IMR-90 (cell line): Measurements from ENCODE around the gene FAM89B. TPM values are rescaled to one million over a fixed set of nuclear protein-coding genes. Genes with fewer than 3 reads are reported as not detected.

Experiments
- ATAC-seq: fragments of 200-7000 bp; cut with Tn5 transposase; 2 replicates; pipeline ENCODE4 v1.9.1; 2020; ENCODE audit warnings: low read depth, mild to moderate bottlenecking, moderate library complexity
- BruUV-seq: library from RNA; stranded (reverse); fragments of 400-500 nt; replicated peaks from 2 replicates; lab custom pipeline; 2021; lab: Mats Ljungman, UMichigan
- CTCF ChIA-PET: fragments of 300-600 bp; formaldehyde crosslinking; extraction: SDS; loops from one replicate; lab custom pipeline; 2021; ENCODE audit warnings: antibody characterized with exemption; lab: Yijun Ruan, JAX
- POLR2A ChIA-PET: fragments of 300-600 bp; sonication (Branson Sonifier 250); formaldehyde crosslinking; loops from one replicate; lab custom pipeline; 2022; ENCODE audit warnings: antibody characterized with exemption; ENCODE audit not compliant: unreplicated experiment; lab: Charles Lee
- DNase-seq: peaks from one replicate; pipeline ENCODE4 v3.0.0; 2013
- H2AFZ ChIP-seq: replicated peaks from 2 replicates; pipeline ENCODE3; 2013; ENCODE audit warnings: low read length, mild to moderate bottlenecking; ENCODE audit not compliant: poor library complexity
- H2AK5ac ChIP-seq: 2 replicates; pipeline ENCODE4 v1.6.1; 2013; ENCODE audit warnings: low read depth, low read length, inconsistent platforms
- H2AK9ac ChIP-seq: replicated peaks from 2 replicates; pipeline ENCODE3; 2013; ENCODE audit warnings: mild to moderate bottlenecking, low read depth, low read length, moderate library complexity; ENCODE audit not compliant: poor library complexity
- H2BK120ac ChIP-seq: 2 replicates; pipeline ENCODE4 v1.6.1; 2013; ENCODE audit warnings: low read depth, low read length, inconsistent platforms
- H2BK15ac ChIP-seq: 3 replicates; pipeline ENCODE4 v1.6.1; 2013; ENCODE audit warnings: low read depth, low read length, inconsistent platforms
- H2BK20ac ChIP-seq: 2 replicates; pipeline ENCODE4 v1.6.1; 2013; ENCODE audit warnings: low read depth, mild to moderate bottlenecking, inconsistent platforms, low read length, moderate library complexity
- H2BK5ac ChIP-seq: 2 replicates; pipeline ENCODE4 v1.6.1; 2013; ENCODE audit warnings: mild to moderate bottlenecking, low read depth, low read length, inconsistent platforms; ENCODE audit not compliant: poor library complexity, severe bottlenecking
- H3K14ac ChIP-seq: replicated peaks from 2 replicates; pipeline ENCODE4 v1.6.1; 2013; ENCODE audit warnings: low read depth, low read length, inconsistent platforms
- H3K18ac ChIP-seq: 2 replicates; pipeline ENCODE4 v1.6.1; 2013; ENCODE audit warnings: low read depth, low read length, control low read depth
- H3K23ac ChIP-seq: 2 replicates; pipeline ENCODE4 v1.6.1; 2013; ENCODE audit warnings: low read depth, low read length, inconsistent platforms
- H3K27ac ChIP-seq: 2 replicates; pipeline ENCODE4 v1.5.1; 2013; ENCODE audit warnings: mild to moderate bottlenecking, control low read depth, low read length; ENCODE audit not compliant: insufficient read depth
- H3K27me3 ChIP-seq: 2 replicates; pipeline ENCODE4 v1.6.1; 2013; ENCODE audit warnings: low read length; ENCODE audit not compliant: control insufficient read depth, insufficient read depth
- H3K36me3 ChIP-seq: 2 replicates; pipeline ENCODE4 v1.6.1; 2013; ENCODE audit warnings: low read length, mixed read lengths; ENCODE audit not compliant: control insufficient read depth, insufficient read depth
- H3K4ac ChIP-seq: 2 replicates; pipeline ENCODE4 v1.6.1; 2013; ENCODE audit warnings: low read depth, low read length, inconsistent platforms
- H3K4me1 ChIP-seq: 2 replicates; pipeline ENCODE4 v1.6.1; 2013; ENCODE audit warnings: low read length, mixed read lengths; ENCODE audit not compliant: control insufficient read depth, insufficient read depth
- H3K4me2 ChIP-seq: 2 replicates; pipeline ENCODE4 v1.6.1; 2013; ENCODE audit warnings: low read depth, mild to moderate bottlenecking, control low read depth, low read length, moderate library complexity
- H3K4me3 ChIP-seq: 2 replicates; pipeline ENCODE4 v1.5.1; 2013; ENCODE audit warnings: low read depth, mild to moderate bottlenecking, control low read depth, low read length, moderate library complexity; ENCODE audit not compliant: insufficient read depth
- H3K56ac ChIP-seq: 2 replicates; pipeline ENCODE4 v1.6.1; 2013; ENCODE audit warnings: low read length, inconsistent platforms; ENCODE audit not compliant: insufficient read depth; ENCODE audit errors: extremely low read depth
- H3K79me1 ChIP-seq, 2 experiments: 2 replicates each; pipeline ENCODE4 v1.6.1; 2013; ENCODE audit warnings: low read length in 2 of 2, inconsistent platforms in 1 of 2, low read depth in 1 of 2
- H3K9ac ChIP-seq: 2 replicates; pipeline ENCODE4 v1.6.1; 2013; ENCODE audit warnings: low read depth, low read length, control low read depth
- H3K9me1 ChIP-seq: 2 replicates; pipeline ENCODE4 v1.6.1; 2013; ENCODE audit warnings: low read length, inconsistent platforms; ENCODE audit not compliant: insufficient read depth
- H3K9me3 ChIP-seq: 2 replicates; pipeline ENCODE4 v1.6.1; 2013; ENCODE audit warnings: low read length; ENCODE audit not compliant: control insufficient read depth, insufficient read depth
- H4K20me1 ChIP-seq: 2 replicates; pipeline ENCODE4 v1.6.1; 2013; ENCODE audit warnings: low read length, inconsistent platforms; ENCODE audit not compliant: insufficient read depth
- H4K5ac ChIP-seq: 2 replicates; pipeline ENCODE4 v1.6.1; 2013; ENCODE audit warnings: mild to moderate bottlenecking, low read depth, low read length, control low read depth
- H4K8ac ChIP-seq, 2 experiments: 2 replicates each; pipeline ENCODE4 v1.6.1; 2013; ENCODE audit warnings: low read depth in 2 of 2, low read length in 2 of 2, control low read depth in 1 of 2, inconsistent platforms in 1 of 2
- H4K91ac ChIP-seq: 2 replicates; pipeline ENCODE4 v1.6.1; 2013; ENCODE audit warnings: low read depth, low read length, inconsistent platforms; ENCODE audit not compliant: insufficient read depth
- BHLHE40 ChIP-seq: fragments of 150-350 bp; IDR thresholded peaks from 2 replicates; pipeline ENCODE4 v1.6.1; 2016; ENCODE audit warnings: mild to moderate bottlenecking, low read depth, low read length
- CEBPB ChIP-seq: IDR thresholded peaks from 2 replicates; pipeline ENCODE4 v1.6.1; 2012; ENCODE audit warnings: low read depth, low read length, improper control_type of control experiment
- CHD1 ChIP-seq: IDR thresholded peaks from 2 replicates; pipeline ENCODE4 v1.6.1; 2012; ENCODE audit warnings: low read depth, low read length, improper control_type of control experiment
- CTCF ChIP-seq: conservative IDR thresholded peaks from 2 replicates; pipeline ENCODE4 v1.5.1; 2012; ENCODE audit warnings: mild to moderate bottlenecking, low read depth, low read length, improper control_type of control experiment
- ELK1 ChIP-seq: fragments of 150-350 bp; IDR thresholded peaks from 2 replicates; pipeline ENCODE4 v1.6.1; 2016; ENCODE audit warnings: low read depth, mild to moderate bottlenecking, low read length, moderate library complexity, borderline replicate concordance
- FOS ChIP-seq: fragments of 150-350 bp; IDR thresholded peaks from 2 replicates; pipeline ENCODE4 v1.6.1; 2016; ENCODE audit warnings: low read depth, low read length
- MAZ ChIP-seq: IDR thresholded peaks from 2 replicates; pipeline ENCODE4 v1.6.1; 2012; ENCODE audit warnings: low read depth, mild to moderate bottlenecking, low read length, improper control_type of control experiment, moderate library complexity, borderline replicate concordance
- NFE2L2 ChIP-seq: fragments of 150-350 bp; IDR thresholded peaks from 2 replicates; pipeline ENCODE4 v1.6.1; 2016; ENCODE audit warnings: low read depth, mild to moderate bottlenecking, low read length
- POLR2A ChIP-seq: IDR thresholded peaks from 2 replicates; pipeline ENCODE4 v1.6.1; 2012; ENCODE audit warnings: mild to moderate bottlenecking, low read depth, low read length
- RAD21 ChIP-seq: IDR thresholded peaks from 2 replicates; pipeline ENCODE4 v1.6.1; 2012; ENCODE audit warnings: low read length, improper control_type of control experiment
- RCOR1 ChIP-seq: IDR thresholded peaks from 2 replicates; pipeline ENCODE4 v1.6.1; 2012; ENCODE audit warnings: mild to moderate bottlenecking, low read length, improper control_type of control experiment; ENCODE audit not compliant: insufficient replicate concordance
- RFX5 ChIP-seq: IDR thresholded peaks from 2 replicates; pipeline ENCODE4 v1.8.0; 2012; ENCODE audit warnings: low read depth, mild to moderate bottlenecking, low read length, moderate library complexity
- USF2 ChIP-seq: fragments of 150-350 bp; IDR thresholded peaks from 2 replicates; pipeline ENCODE4 v1.6.1; 2017; ENCODE audit warnings: mild to moderate bottlenecking, antibody characterized with exemption, low read length, low read depth
- WGBS, 2 experiments: methylation state at CpG; one replicate each; pipeline versions ENCODE4 v1.1.5 to v1.1.7; 2013; ENCODE audit warnings: missing lambda C conversion rate in 2 of 2; ENCODE audit not compliant: insufficient read length in 1 of 2; ENCODE audit errors: extremely low coverage in 2 of 2; 5-methylcytosine and 5-hydroxymethylcytosine counted together
- dilution Hi-C: fragments of 300-500 bp; cut with HindIII; formaldehyde crosslinking; loops from one replicate; pipeline ENCODE4 v1.14.3; 2018; ENCODE audit warnings: low sequenced_read_pairs; ENCODE audit not compliant: unreplicated experiment
- in situ Hi-C: fragments of 300-500 bp; cut with MboI; formaldehyde crosslinking; loops from 3 replicates; pipeline ENCODE4 v1.14.3; 2019; ENCODE audit warnings: low sequenced_read_pairs, inconsistent platforms, mixed read lengths
- intact Hi-C: fragments of 100-400 bp; cut with micrococcal nuclease; formaldehyde crosslinking; loops from 2 replicates; pipeline ENCODE4 v1.10.0; 2022
- polyA plus RNA-seq, 3 experiments: library from polyadenylated mRNA; depleted of rRNA; stranded (reverse); fragments of >200 nt; gene quantifications; 2 replicates each; pipeline ENCODE4 v1.2.3, GENCODE V29; 2012; ENCODE audit warnings: low replicate concordance in 1 of 3
- total RNA-seq: library from RNA; depleted of rRNA; stranded (reverse); fragments of >200 nt; gene quantifications from 2 replicates; pipeline ENCODE4 v1.2.3, GENCODE V29; 2012

The FAM89B gene
- total and polyA plus RNA-seq, 2 of the 4 experiments (the other 2 are of a cell fraction): 12.0 to 65.5 TPM

GRCh38 chr11:65574109-65574810 lies 1.9 kb downstream of the FAM89B start:
- CTCF ChIA-PET: no interaction called here
- peak overlapping the region; percentile 60 for H3K9ac ChIP-seq
- TF ChIP-seq CHD1 (no peak), MAZ (peak; percentile 98), NFE2L2 (no peak), BHLHE40 (no peak; the same call in 1 of the 2 replicates), POLR2A (no peak; the same call in 1 of the 2 replicates), CEBPB (no peak), CTCF (peak; percentile 71), RCOR1 (no peak), RFX5 (no peak), FOS (peak; percentile 24; the same call in 1 of the 2 replicates), RAD21 (peak; percentile 38), USF2 (peak; percentile 4; the same call in 1 of the 2 replicates), ELK1 (no peak)

More at GRCh38 chr11:65574109-65574810, 1.9 kb downstream of the FAM89B start:
- peak overlapping the region; percentile 70 for H3K56ac ChIP-seq
- BruUV-seq: no TSS peak
- peaks cover 4% of the 10 kb centered on the region; the same call in 1 of the 2 replicates for H3K36me3 ChIP-seq
- ATAC-seq (peak; percentile 43), DNase-seq (peak; percentile 95)
- peak overlapping the region; percentile 58 to 66; a peak in 2 of 4 replicates for H4K8ac ChIP-seq
- H3K18ac ChIP-seq: 0 out of 2 replicates have a peak overlapping the region, but pooled peaks have one; percentile 11
- POLR2A ChIA-PET: interaction anchor here (0.7 kb wide), 1 partner anchor 1422 kb away, joined by 3 read pairs; no protein-coding TSS in a partner anchor
- dilution Hi-C loops (no loop called here), intact Hi-C loops (loop anchor here (5.0 kb wide), 2 partner anchors 33 to 192 kb away; partner anchors contain the start of gene SLC25A45), in situ Hi-C loops (no loop called here)
- peaks cover 34% of the 10 kb centered on the region for H3K4me1 ChIP-seq
- 1% methylated on average over 23 of the region's 67 CpGs; no CpG with 5 or more reads in 1 of the 2 experiments for WGBS, 2 experiments
- H3K27ac ChIP-seq: peak overlapping the region; percentile 75
- peak overlapping the region; percentile 83; the same call in 1 of the 2 replicates for H2BK120ac ChIP-seq
- H4K5ac ChIP-seq: peak overlapping the region; percentile 58
- peaks cover 8% of the 10 kb centered on the region for H3K9me1 ChIP-seq
- H3K9me3 ChIP-seq: no peaks in the 10 kb centered on the region
- peak overlapping the region; percentile 76 for H2BK5ac ChIP-seq
- peaks cover 25 to 73% of the 10 kb centered on the region in 2 experiments for H3K79me1 ChIP-seq
- H3K27me3 ChIP-seq: no peaks in the 10 kb centered on the region
- peak overlapping the region; percentile 31 for H3K4me3 ChIP-seq
- 0 out of 3 replicates have a peak overlapping the region, but pooled peaks have one; percentile 76 for H2BK15ac ChIP-seq
- H2AFZ ChIP-seq: peak overlapping the region; percentile 82
- H3K23ac ChIP-seq: peak overlapping the region; percentile 93; the same call in 1 of the 2 replicates
- H3K4me2 ChIP-seq: peak overlapping the region; percentile 87
- H2AK9ac ChIP-seq: peak overlapping the region; percentile 91
- peak overlapping the region; percentile 96 for H3K14ac ChIP-seq
- peaks cover 34% of the 10 kb centered on the region for H4K20me1 ChIP-seq
- no peak overlapping the region for H2BK20ac ChIP-seq
- H2AK5ac ChIP-seq: peak overlapping the region; percentile 98
- H3K4ac ChIP-seq: peak overlapping the region; percentile 96
- peak overlapping the region; percentile 70 for H4K91ac ChIP-seq
